B cell (primary cell): ENCODE measurements around the gene NUP155.

Experiments
- EZH2 ChIP-seq: IDR thresholded peaks from 2 replicates; pipeline ENCODE4 v1.6.1; 2012; ENCODE audit warnings: borderline replicate concordance, low read depth, mild to moderate bottlenecking, moderate library complexity, low read length; ENCODE audit not compliant: insufficient read depth, poor library complexity, severe bottlenecking
- TF ChIP-seq, protein P1 (sequence below): fragments of 200-600 bp; IDR thresholded peaks from one replicate; pipeline ENCODE4 v1.8.0; 2022; ENCODE audit warnings: antibody characterized with exemption, mild to moderate bottlenecking

DNA sequence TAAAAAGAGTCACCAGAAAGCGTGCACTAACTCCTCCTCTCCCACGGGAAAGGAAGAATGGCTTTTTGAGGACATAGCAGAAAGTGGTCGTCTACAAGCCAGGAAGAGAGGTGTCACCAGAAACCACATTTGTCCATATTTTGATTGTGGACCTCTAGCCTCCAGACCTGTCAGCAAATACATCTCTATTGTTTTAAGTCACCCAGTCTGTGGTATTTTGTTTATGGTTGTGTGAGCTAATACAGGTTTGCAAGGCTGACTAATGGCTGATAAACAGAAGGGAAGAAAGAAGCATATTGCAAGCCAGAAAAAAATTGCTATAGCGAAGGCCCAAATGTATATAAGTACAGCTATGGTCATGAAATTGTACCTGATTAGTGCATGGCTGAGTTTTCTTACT, 29.6 kb upstream of the NUP155 start:
- TF ChIP-seq EZH2, result no peak
- TF ChIP-seq, protein P1, sequence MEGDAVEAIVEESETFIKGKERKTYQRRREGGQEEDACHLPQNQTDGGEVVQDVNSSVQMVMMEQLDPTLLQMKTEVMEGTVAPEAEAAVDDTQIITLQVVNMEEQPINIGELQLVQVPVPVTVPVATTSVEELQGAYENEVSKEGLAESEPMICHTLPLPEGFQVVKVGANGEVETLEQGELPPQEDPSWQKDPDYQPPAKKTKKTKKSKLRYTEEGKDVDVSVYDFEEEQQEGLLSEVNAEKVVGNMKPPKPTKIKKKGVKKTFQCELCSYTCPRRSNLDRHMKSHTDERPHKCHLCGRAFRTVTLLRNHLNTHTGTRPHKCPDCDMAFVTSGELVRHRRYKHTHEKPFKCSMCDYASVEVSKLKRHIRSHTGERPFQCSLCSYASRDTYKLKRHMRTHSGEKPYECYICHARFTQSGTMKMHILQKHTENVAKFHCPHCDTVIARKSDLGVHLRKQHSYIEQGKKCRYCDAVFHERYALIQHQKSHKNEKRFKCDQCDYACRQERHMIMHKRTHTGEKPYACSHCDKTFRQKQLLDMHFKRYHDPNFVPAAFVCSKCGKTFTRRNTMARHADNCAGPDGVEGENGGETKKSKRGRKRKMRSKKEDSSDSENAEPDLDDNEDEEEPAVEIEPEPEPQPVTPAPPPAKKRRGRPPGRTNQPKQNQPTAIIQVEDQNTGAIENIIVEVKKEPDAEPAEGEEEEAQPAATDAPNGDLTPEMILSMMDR, result no peak
